Vagina (tissue), 2 donors: ENCODE results near the gene RSPH10B2. TPM values are rescaled to one million over a fixed set of nuclear protein-coding genes. Genes with fewer than 3 reads are reported as not detected.
A peak's percentile ranks its signal among the peaks of the same experiment; 100 is the strongest.
"Not testable (repeated sequence)": the region's sequence is repeated elsewhere in the genome, so short reads cannot be mapped to it uniquely, and the experiment has no call there.

Source experiments
- DNase-seq, 2 donors: peaks; one replicate each; pipeline ENCODE4 v3.0.0-alpha.2; 2017; ENCODE audit errors: extremely low spot score in 2 of 2
- H3K27ac ChIP-seq: fragments of 200-600 bp; sonication (generic); one replicate; pipeline ENCODE4 v1.5.1; 2019
- H3K27me3 ChIP-seq: fragments of 200-600 bp; sonication (generic); one replicate; pipeline ENCODE4 v1.5.1; 2019
- H3K36me3 ChIP-seq, 2 donors: fragments of 200-600 bp; sonication (generic); one replicate each; pipeline ENCODE4 v1.5.1; 2017 to 2019
- H3K4me1 ChIP-seq: fragments of 200-600 bp; sonication (generic); one replicate; pipeline ENCODE4 v1.5.1; 2019
- H3K4me3 ChIP-seq, 2 donors: fragments of 200-600 bp; sonication (generic); 1 replicate in 1 of 2; 2 replicates in 1 of 2; pipeline ENCODE4 v1.5.1; 2016 to 2019
- H3K9me3 ChIP-seq: fragments of 200-600 bp; sonication (generic); one replicate; pipeline ENCODE4 v1.5.1; 2019
- intact Hi-C: fragments of 100-400 bp; cut with DNase I; formaldehyde crosslinking; loops from one replicate; pipeline ENCODE4 v1.15.1; 2023
- total RNA-seq: library from RNA; depleted of rRNA; stranded (reverse); fragments of >200 nt; gene quantifications from one replicate; pipeline ENCODE4 v1.2.3, GENCODE V29; 2016

Gene RSPH10B2
- total RNA-seq, 1 donor from 2014 or later = 5.2 TPM

DNA sequence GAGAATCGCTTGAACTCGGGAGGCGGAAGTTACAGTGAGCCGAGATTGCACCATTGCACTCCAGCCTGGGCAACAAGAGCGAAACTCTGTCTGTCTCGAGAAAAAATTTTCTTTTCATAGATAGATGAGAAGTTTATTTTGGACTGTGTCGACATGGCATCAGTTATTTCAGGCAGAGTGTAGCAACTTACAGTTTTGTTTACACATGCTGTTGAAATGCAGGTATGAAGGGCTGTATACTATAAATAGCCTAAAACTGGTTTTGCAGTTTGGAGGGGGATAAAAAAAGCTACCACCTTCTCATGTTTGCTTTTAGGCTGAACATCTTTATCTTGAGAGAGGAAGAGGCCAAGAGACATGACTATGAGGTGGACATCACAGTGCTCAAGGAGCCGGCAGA lies 44.1 kb downstream of the RSPH10B2 start:
- intact Hi-C loops, H3K4me1 ChIP-seq, H3K27me3 ChIP-seq, H3K9me3 ChIP-seq, H3K4me3 ChIP-seq, DNase-seq, H3K27ac ChIP-seq, H3K36me3 ChIP-seq: not testable (repeated sequence)

GRCh38 chr7:6799887-6800286 lies 46.0 kb downstream of the RSPH10B2 start:
- intact Hi-C loops, H3K9me3 ChIP-seq, H3K27ac ChIP-seq, H3K4me1 ChIP-seq, DNase-seq, H3K4me3 ChIP-seq, H3K27me3 ChIP-seq, H3K36me3 ChIP-seq: not testable (repeated sequence)

GRCh38 chr7:6800331-6800730 lies 46.4 kb downstream of the RSPH10B2 start:
- intact Hi-C loops, H3K4me1 ChIP-seq, H3K36me3 ChIP-seq, H3K4me3 ChIP-seq, DNase-seq, H3K27me3 ChIP-seq, H3K9me3 ChIP-seq, H3K27ac ChIP-seq: not testable (repeated sequence)

DNA sequence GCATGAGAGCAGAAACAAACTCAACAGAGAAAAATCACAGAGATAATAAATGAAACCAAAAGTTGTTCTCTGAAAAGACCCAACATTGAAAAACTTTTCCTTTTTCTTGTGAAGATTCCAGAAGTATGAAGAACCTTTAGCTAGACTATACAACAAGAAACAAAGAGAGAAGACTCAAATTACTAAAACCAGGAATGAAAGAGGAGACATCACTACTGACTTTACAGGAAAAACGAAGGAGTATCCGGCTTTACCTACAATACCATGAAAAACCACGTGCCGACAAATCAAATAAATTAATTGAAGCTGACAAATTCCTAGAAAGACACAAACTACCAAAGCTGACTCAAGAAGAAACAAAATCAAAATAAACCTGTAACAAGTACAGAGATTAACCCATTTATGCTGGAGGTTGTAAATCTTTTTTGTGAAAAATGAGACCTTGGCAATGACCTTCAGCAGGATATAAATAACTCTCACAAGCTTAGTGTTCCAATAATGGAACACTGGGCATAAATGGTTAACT lies 53.6 kb downstream of the RSPH10B2 start:
- DNase-seq, H3K9me3 ChIP-seq, H3K27ac ChIP-seq, intact Hi-C loops, H3K4me3 ChIP-seq, H3K27me3 ChIP-seq, H3K36me3 ChIP-seq, H3K4me1 ChIP-seq: not testable (repeated sequence)

DNA sequence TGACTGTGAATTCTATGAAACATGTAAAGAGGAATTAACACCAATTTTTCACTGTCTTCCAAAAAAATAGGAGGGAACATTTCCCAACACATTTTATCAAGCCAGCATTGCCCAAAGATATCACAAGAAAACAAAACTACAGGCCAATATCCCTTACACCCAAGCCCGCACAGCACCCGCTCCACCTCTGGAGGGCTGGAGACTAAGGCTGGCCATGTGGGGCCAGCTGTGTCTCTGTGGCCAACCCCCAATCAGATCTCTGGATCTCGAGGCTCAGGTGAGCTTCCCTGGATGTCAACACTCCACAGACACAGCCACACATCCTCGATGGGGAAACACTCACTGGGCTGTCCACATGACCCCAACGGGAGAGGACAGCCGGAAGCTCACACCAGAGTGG lies 54.1 kb downstream of the RSPH10B2 start:
- H3K27ac ChIP-seq, H3K36me3 ChIP-seq, intact Hi-C loops, DNase-seq, H3K4me1 ChIP-seq, H3K27me3 ChIP-seq, H3K9me3 ChIP-seq, H3K4me3 ChIP-seq: not testable (repeated sequence)

DNA sequence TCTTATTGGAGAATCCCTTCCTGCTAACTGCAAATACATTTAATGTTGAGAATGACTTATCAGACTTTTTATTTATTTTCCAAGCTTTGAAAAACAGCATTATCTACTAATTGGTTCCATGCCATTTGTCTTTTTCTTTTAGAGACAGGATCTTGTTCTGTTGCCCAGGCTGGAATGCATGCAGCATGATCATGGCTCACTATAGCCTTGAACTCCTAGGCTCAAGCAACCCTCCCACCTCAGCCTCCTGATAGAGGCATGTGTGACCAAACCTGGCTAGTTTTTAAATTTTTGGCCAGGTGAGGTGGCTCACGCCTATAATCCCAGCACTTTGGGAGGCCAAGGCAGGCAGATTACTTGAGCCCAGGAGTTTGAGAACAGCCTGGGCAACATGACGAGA lies 59.1 kb downstream of the RSPH10B2 start:
- H3K36me3 ChIP-seq = peaks cover 0 to 14% of the 10 kb centered on the region in 2 donors
- H3K4me1 ChIP-seq, DNase-seq, H3K9me3 ChIP-seq, H3K27me3 ChIP-seq, H3K27ac ChIP-seq, intact Hi-C loops, H3K4me3 ChIP-seq: not testable (repeated sequence)

GRCh38 chr7:6815470-6815869 lies 61.6 kb downstream of the RSPH10B2 start:
- H3K9me3 ChIP-seq, H3K4me1 ChIP-seq, intact Hi-C loops, H3K4me3 ChIP-seq, DNase-seq, H3K27ac ChIP-seq, H3K27me3 ChIP-seq: not testable (repeated sequence)
- peaks cover 0 to 21% of the 10 kb centered on the region in 2 donors for H3K36me3 ChIP-seq

DNA sequence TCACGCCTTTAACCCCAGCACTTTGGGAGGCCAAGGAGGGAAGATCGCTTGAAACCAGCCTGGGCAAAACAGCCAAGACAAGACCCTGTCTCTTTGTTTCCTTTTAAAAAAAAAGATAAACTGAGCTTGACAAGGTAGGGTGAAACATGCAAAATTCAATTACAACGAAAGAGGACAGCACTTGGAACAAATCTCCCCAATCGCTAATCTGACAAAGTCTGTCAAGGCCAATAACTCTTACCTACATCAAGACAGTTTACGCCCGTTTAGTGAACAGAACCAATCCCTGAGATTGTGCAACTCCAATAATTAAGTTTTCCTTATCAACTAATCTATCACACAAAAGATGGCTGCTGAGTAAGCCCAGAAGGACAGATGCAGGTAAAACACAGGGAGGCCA lies 67.7 kb downstream of the RSPH10B2 start:
- H3K27me3 ChIP-seq, H3K27ac ChIP-seq, H3K9me3 ChIP-seq, DNase-seq, intact Hi-C loops, H3K4me3 ChIP-seq, H3K4me1 ChIP-seq: not testable (repeated sequence)
- peaks cover 0 to 15% of the 10 kb centered on the region in 2 donors for H3K36me3 ChIP-seq

- H3K4me1 ChIP-seq, intact Hi-C loops: not testable (repeated sequence)
- H3K4me3 ChIP-seq = peak overlapping the region; percentile 45 to 62
Observed at GRCh38 chr7:6825236-6826125, 71.6 kb downstream of the RSPH10B2 start.

GRCh38 chr7:6826151-6826550 lies 72.2 kb downstream of the RSPH10B2 start, which contains the start of gene CCZ1B:
Gene CCZ1B, minus strand, starts transcription at chr7:6826275. Its CDS starts 78 bp downstream, at chr7:6826197.
- H3K4me1 ChIP-seq, DNase-seq, H3K9me3 ChIP-seq, intact Hi-C loops, H3K27me3 ChIP-seq, H3K36me3 ChIP-seq: not testable (repeated sequence)
- H3K27ac ChIP-seq = peak within 1 kb of the TSS; percentile 10
- peak within 1 kb of the TSS; percentile 45 to 62 for H3K4me3 ChIP-seq

More at GRCh38 chr7:6825236-6826125, 71.6 kb downstream of the RSPH10B2 start:
- not testable (repeated sequence) for H3K9me3 ChIP-seq, H3K36me3 ChIP-seq, DNase-seq, H3K27ac ChIP-seq, H3K27me3 ChIP-seq

GRCh38 chr7:6827180-6827579 lies 73.3 kb downstream of the RSPH10B2 start:
- H3K4me1 ChIP-seq, H3K9me3 ChIP-seq, H3K4me3 ChIP-seq, H3K27ac ChIP-seq, DNase-seq, intact Hi-C loops, H3K27me3 ChIP-seq, H3K36me3 ChIP-seq: not testable (repeated sequence)

GRCh38 chr7:6829616-6830015 lies 75.7 kb downstream of the RSPH10B2 start:
- H3K9me3 ChIP-seq, intact Hi-C loops: not testable (repeated sequence)

GRCh38 chr7:6830026-6830425 lies 76.1 kb downstream of the RSPH10B2 start:
- H3K36me3 ChIP-seq, H3K27ac ChIP-seq, H3K4me1 ChIP-seq, H3K27me3 ChIP-seq, H3K9me3 ChIP-seq, DNase-seq, H3K4me3 ChIP-seq, intact Hi-C loops: not testable (repeated sequence)

More at GRCh38 chr7:6829616-6830015, 75.7 kb downstream of the RSPH10B2 start:
- not testable (repeated sequence) for H3K36me3 ChIP-seq, H3K27me3 ChIP-seq, DNase-seq, H3K4me3 ChIP-seq, H3K27ac ChIP-seq, H3K4me1 ChIP-seq
